SK-N-MC (cell line): ENCODE measurements around the gene SLC16A6.

Experiments used
- EZH2 ChIP-seq: fragments of 200-600 bp; sonication (generic); IDR thresholded peaks from one replicate; pipeline ENCODE4 v1.6.1; 2017; ENCODE audit warnings: antibody characterized with exemption
- POLR2AphosphoS5 ChIP-seq: IDR thresholded peaks from 2 replicates; pipeline ENCODE4 v1.6.1; 2012; ENCODE audit warnings: mild to moderate bottlenecking, low read depth, low read length, borderline replicate concordance

DNA sequence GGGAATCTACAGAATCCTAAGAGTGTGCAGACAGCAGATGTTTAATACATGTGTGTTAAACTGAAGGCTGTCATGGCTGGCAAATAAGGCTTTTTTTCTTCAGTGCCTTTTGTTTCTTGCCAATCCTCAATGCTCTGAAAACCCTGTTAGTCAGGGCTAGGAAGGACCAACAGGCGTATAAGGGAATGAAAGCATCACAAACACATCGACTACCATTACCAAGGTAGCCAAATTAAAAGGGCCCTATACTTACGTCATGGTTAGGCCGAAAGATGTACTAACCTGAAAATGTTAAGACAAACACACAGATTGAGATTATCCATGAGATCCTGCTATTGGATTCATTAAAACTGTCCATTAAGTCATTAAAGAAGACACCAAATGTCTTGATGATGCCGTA, 13.1 kb downstream of the SLC16A6 start:
- no peak for TF ChIP-seq POLR2AphosphoS5
- no peak for TF ChIP-seq EZH2
